Islet of Langerhans (tissue), 1 donor: ENCODE results near the gene KRT37.
"Not testable (repeated sequence)": the region's sequence is repeated elsewhere in the genome, so short reads cannot be mapped to it uniquely, and the experiment has no call there.

Experiments
- FAIRE-seq: peaks from one replicate; lab custom pipeline; 2011; peaks lifted over from hg19 to GRCh38; lab: Jason Lieb, UNC

KRT37 gene

DNA sequence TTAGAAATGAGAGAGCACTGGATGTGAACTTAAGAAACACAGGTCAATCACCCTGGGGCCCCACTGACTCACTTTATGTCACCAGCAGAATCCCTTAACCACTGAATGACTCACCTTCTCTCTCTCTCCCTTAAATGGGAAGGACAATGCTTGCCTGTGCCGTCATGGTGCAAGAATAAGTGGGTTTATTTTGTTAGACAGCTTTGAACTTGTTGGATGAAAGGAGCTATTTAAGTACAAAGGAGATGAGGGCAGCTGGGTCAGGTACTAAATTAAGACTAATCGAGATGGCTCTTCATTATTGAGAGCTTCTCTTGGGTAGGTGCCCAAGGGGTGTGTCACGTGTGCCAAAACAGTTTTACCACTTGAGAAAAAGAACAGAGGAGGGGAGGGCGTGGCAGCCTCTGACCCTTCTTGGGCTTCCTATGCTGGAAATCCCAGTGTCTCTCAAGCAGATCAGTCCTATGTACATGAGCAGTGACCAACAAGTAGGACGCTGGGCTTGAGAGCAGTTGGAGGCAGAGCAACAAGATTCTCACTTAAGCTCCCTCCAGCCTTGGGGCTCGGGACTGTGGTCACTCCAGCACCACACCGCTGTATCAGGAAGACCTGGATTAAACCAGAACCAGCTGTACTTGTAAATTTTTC lies 20.2 kb downstream of the KRT37 start:
- no peak for FAIRE-seq

DNA sequence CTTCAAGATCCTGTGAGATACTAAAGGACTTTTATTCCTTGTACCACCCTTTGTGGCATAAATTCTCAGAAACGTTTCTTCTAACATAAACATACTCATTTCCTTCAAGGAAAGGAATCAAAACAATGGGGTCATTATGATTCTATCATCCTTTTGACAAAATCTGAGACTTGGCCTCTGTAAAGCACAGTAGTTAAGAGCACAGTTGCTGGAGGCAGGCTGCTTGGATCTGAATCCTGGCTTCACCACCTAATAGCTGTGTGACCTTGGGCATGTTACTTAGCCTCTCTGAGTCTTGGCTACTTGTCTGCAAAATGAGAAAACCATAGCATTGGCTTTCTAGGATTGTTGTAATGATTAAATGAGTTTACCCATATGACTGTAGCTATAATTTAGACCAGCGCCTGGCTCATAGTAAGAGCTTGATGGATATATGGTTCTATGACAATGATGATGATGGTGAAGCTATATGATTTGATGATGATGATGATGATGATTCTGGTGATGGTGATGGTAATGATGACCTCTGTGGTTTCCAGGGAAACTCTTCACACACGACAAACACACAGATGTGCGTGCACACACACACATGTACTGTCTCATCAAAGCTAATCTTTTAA lies 20.9 kb downstream of the KRT37 start:
- no peak for FAIRE-seq

DNA sequence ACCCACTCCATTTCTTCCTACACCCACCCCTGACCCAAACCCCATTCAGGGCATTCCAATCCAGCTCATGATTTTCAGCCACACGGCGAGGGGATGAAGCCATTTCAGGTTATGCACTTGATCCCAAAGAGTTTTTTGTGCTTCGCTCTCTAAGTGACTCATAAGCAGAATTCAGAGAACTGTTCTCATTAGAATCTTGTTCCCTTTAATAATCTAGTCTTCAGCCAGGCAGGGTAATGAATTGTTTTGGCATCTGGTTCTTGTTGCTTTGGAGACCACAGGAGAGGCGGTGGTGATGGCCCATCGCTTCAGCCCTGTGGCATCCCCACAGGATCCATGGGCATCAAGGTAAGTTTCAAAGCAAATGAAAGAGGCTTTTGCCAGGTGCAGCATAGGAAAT lies 22.2 kb downstream of the KRT37 start:
- no peak for FAIRE-seq

DNA sequence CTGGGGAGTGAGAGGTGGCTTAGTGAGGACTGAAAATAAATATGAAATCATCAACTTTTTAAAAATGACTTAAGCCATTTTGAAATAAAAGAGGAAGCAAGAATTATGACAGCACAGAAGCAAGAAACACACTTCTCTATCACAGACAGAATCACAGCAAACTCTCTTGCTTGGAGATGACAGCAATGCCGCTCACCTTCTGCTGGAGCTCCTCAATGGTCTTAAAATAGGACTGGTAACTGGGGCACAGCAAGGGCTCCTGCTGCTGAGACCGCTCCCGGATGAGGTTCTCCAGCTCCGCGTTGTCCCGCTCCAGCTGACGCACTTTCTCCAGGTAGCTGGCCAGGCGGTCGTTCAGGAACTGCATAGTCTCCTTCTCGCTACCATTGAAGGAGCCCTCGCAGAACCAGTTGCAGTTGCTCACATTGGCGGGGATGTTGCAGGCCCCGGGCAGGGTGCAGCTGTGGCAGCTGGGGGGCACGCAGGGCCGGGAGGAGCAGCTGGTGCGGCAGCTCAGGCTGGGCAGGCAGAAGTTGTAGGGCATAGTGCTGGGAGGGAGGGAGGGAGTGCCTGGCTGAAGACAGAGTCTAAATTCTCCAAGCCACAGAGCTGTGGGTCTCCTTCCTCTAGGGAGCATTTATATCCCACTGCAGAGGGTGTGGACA lies 27.3 kb downstream of the KRT37 start, which contains the start of gene KRT31:
Gene KRT31 (minus strand): TSS at position 613 of the 665 bp plus-strand sequence. CDS start 69 bp downstream, at position 544.
- FAIRE-seq, result no peak

DNA sequence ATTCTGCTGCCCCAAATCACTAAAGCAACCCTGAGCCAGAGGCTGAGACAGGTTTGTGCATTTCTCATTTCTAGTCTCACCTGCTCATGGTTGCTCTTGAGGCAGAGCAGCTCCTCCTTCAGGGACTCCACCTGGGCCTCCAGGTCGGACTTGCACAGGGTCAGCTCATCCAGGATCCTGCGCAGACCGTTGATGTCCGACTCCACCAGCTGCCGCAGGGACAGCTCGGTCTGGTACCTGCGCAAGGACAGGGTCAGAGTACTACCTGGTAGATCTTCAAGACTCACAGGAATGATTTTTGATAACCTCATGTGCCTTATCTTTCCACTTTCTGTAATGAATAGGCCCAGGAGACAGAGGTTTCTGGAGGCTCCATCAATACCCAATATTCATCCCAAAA lies 28.0 kb downstream of the KRT37 start:
- FAIRE-seq, result no peak

DNA sequence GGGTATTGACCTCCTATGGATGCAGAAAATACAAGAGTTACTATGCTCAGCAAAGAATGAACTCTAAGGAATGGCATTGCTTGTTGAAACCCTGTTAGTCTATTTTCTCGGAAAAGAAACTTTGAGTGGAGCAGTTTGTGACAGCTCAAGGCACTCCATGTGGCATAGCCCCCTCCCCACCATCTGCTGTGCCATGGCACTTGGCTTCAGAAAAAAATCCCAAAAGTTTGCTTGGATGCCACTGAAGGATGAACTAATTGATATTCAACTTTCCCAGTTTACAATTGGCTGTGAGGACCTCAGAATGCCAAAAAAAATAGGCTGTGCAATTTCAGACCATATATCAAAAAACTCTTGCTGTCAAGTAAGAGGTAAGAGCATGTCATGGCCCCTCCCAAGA lies 28.8 kb downstream of the KRT37 start:
- no peak for FAIRE-seq

DNA sequence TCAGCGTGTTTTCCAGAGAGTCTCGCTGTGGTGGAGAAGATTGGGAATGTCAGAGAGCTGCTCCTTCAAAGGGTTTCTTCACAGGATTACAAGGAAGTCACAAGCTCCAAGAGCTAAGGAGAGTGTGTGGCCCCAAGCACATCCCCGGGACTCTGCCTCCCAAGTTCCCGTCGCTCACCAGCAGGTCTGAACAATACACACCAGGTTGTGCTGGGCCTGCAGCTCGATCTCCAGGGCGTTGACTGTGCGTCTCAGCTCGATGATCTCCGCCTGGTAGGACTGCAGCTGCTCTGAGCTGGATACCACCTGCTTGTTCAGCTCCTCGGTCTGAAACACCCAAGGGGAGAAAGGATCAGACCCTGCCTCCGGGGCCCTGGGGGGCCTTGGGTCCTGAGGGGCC lies 29.3 kb downstream of the KRT37 start:
- not testable (repeated sequence) for FAIRE-seq

DNA sequence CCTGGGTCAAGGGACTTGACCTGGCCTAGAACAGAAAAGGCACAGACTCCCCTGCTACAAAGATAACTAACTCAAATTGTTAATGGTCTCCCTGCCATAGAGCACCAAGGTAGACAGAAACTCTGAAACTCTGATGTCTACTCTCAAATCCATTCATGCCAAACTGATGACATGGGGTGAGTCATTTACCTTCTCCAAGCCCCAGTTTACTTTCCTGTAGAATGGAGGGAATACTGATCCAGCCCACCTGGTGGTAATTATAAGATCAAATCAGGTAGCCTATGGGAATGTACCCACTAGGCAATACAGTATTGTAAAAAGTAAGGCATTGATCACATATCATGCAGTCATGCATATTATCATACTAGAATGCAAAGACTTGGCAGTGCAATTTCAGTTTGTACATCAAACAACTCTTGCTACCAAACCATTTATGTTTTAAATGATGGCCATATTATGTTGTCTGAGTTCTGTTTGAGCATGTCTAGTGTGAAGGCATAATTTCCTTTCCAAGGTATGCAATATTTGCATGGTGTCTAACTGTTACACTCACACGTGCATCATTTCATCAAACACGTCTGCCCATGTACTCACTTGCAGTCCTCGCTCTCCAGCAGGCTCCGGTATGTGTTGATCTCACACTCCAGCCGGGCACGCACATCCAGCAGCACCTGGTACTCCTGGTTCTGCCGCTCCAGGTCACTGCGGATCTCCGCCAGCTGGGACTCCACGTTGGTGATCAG lies 30.0 kb downstream of the KRT37 start:
- no peak for FAIRE-seq

DNA sequence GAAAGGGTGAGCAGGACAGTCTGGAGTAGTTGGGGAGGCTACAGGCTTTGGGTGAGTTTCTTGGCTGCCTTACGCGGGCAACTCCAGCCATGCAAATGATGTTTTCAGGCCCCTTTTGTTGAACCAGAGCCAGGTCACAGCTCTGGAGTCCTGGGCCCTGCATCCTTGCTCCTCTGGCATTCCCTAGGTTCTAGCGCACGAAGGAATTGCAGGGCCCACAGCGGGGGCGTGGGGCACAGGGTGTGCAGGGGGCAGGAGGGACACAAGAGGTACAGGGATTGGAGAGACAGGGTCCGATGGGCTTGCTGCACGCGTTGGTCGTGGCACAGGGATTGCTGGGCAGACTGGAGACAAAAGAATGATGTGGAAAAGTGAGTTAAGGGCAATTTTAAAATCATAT lies 30.6 kb downstream of the KRT37 start:
- FAIRE-seq, result no peak

DNA sequence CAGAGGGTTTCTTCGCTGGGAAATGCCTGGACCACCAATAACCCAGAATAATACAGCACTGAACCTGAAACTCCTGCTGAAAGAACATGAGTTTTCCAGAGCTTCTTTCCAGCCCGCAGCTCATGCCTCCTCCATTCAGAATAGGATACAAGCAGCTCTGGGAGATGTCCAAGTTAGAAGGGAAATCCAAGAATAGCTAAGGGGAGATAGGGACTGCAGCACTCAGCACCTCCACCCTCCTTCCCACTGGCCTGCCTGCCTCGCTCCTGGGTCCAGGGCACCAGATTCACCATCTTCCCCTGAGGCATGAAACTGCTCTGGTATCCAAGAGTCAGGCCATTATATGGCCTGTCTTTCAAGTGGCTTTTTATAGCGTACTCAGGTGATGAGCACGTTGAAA lies 31.1 kb downstream of the KRT37 start:
- FAIRE-seq, result no peak

DNA sequence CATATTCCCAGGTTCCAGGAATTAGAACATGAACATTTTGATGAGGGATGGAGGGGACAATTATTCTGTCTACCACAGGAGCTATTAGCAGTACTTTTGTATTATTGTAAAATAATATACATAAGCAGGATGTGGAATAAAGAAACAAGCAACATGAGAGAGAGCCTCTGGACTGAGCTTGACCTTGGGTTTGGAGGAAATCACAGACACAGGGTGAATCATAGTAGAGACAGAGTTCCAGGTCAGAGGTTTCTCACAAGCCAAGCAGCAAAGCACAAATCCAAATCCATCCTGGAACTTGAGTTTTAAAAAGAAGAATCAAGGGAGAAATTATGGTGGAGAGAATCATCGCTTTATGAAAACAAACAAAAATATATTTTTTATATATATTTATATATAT lies 32.1 kb downstream of the KRT37 start:
- FAIRE-seq, result no peak

DNA sequence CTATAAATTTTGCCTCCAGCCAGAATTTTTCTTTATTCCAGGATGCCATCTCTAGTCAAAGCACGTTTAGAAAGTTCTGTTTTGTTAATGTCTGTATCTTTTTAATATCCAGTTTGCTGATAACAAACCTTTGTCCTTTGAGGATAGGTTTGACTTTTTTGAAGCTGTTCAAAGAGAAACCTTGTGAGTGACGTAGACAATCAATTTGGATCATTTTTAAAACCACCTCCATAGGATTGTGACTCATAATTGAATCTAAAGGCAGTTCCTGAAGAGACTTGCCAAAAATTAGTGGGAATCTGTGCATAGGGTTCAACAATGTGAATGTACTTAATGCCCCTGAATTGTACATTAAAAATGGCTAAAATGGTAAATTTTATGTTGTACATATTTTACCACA lies 32.9 kb downstream of the KRT37 start:
- no peak for FAIRE-seq

DNA sequence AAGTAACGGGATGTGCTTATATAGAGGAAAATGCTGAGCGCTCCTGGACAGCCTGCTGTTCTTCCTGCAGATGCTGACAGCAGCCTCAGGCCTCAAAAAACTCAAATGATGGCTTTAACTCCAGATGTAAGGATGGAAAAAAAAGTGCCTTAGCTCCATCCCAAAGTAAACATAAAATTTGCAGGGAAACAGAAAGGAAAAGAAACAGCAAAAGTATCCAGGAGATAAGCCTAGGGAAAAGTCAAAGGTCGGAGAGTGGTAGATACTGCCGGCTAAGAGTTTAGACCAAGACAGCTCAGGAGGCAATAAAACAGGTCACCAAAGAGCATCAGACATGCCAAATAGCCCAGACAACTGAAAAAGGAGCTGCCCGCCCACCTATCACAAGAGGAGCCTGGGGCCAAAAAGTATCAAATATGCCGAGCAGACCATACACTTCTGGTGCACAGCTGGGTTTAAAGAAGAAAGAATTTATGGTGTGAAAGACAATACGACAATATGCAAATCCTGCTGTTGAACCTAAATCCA lies 33.9 kb downstream of the KRT37 start:
- FAIRE-seq, result no peak

DNA sequence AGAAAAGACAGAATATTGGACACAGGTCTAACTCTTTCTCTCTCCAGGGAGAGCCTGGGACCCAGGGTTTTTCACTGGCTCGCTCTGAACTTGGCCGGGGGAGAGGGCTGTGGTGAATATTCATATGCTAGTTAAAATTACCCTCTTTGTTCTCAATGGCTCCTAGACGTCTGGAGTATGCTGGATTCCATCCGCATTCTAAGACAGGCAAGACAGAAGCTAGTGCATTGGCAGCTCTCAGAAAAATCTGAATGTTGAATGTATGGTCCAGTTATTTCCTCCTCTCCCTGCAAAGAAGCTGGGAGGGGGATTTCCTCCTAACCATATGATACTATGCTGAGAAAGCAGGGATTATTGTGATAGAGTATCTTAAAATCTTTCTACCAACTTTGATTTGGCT lies 36.7 kb downstream of the KRT37 start:
- FAIRE-seq, result no peak

DNA sequence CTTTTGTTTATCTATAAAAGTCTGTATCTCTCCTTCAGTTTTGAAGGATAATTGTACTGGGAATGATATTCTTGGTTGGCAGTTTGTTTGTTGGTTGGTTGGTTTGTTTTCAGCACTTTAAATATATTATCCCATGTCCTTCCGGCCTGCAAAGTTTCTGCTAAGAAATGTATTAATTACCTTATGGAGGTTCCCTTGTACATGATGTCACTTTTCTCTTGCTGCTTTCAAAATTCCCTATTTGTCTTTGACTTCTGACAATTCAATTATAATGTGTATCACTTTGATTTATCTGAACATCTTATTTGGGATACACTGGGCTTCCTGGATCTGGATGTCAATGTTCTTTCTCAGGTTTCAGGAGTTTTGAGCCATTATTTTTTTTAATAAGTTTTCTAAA lies 38.2 kb downstream of the KRT37 start:
- FAIRE-seq, result no peak

DNA sequence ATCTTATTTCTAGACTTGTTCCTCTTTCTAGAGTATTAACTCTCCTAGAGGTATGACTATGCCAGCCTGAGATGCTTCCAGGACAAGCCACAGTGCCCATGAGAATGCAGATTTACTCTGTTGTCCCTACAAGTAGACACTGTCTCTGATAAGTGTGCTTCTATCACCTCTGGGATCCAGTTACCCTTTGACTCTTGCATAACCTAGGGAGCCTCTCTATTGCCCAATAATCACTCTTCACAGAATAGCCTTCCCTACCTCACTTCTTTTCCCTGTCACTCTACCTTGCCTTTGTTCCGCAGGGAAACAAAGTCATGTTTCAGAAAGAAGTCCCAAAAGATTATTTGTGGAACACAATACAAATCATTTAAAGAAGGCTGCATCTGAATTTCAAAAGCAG lies 40.7 kb downstream of the KRT37 start:
- no peak for FAIRE-seq

DNA sequence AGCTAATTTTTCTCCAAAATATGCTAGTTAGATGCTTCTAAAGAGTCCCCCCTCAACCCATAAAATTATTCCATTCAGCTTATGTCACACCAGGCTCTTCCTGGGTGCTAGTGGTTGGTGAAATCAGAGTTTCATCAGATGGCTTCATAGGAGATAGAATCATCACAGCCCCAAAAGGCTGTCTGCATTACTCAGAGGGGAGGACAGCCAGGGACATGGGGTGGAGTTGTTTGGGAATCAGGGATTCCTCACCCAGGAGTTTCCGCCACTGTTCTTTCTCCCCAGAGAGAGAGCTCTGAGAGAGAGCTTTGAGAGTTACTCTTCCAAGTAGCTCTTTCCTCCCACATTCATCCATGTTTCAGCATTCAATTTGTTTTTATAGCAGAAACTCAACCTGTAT lies 42.0 kb downstream of the KRT37 start:
- no peak for FAIRE-seq

DNA sequence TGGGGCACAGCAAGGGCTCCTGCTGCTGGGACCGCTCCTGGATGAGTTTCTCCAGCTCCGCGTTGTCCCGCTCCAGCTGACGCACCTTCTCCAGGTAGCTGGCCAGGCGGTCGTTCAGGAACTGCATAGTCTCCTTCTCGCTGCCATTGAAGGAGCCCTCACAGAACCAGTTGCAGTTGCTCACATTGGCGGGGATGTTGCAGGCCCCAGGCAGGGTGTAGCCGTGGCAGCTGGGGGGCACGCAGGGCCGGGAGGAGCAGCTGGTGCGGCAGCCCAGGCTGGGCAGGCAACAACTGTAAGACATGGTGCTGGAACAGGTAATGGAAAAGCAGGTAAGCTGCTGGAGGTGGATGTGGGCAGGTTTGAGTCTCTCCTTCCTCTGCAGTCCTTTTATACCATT lies 42.4 kb downstream of the KRT37 start, which contains the start of gene KRT34:
Gene KRT34 (minus strand): TSS at position 364 of the 400 bp plus-strand sequence. CDS start 60 bp downstream, at position 304.
- not testable (repeated sequence) for FAIRE-seq

DNA sequence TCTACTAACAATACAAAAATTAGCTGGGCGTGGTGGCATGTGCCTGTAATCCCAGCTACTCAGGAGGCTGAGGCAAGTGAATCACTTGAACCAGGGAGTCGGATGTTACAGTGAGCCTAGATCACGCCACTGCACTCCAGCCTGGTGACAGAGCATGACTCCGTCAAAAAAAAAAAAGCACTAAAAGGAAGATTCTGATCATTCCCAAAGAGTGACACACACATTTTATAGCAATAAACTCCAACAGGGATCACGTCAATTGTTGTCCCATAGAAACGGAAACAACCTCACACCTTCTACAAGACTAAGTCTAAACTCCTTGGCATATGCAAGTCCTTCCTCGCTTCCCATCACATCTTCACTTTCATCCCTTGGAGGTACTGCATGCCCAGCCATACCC lies 44.3 kb downstream of the KRT37 start:
- FAIRE-seq, result not testable (repeated sequence)

DNA sequence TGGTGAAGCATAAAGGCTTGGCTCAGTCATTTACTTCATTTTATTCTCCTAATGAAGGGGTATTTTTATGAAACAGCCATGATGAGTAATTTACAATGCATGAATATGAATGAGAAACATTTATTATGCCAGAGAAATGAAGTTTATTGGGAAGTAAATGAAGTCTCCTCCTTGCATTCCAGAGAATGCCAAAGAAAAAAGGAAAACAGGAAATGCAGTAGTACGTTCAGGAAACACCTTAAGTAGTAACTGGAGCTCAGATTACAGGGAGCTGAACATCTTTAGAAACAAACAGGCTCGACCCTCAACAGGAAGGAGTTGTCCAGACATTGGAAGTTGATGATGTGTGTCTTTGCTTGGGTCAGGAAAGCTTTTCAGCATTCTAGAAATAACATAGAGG lies 46.8 kb downstream of the KRT37 start:
- FAIRE-seq, result no peak
